ENCODE data around the gene NIP7.

DNA sequence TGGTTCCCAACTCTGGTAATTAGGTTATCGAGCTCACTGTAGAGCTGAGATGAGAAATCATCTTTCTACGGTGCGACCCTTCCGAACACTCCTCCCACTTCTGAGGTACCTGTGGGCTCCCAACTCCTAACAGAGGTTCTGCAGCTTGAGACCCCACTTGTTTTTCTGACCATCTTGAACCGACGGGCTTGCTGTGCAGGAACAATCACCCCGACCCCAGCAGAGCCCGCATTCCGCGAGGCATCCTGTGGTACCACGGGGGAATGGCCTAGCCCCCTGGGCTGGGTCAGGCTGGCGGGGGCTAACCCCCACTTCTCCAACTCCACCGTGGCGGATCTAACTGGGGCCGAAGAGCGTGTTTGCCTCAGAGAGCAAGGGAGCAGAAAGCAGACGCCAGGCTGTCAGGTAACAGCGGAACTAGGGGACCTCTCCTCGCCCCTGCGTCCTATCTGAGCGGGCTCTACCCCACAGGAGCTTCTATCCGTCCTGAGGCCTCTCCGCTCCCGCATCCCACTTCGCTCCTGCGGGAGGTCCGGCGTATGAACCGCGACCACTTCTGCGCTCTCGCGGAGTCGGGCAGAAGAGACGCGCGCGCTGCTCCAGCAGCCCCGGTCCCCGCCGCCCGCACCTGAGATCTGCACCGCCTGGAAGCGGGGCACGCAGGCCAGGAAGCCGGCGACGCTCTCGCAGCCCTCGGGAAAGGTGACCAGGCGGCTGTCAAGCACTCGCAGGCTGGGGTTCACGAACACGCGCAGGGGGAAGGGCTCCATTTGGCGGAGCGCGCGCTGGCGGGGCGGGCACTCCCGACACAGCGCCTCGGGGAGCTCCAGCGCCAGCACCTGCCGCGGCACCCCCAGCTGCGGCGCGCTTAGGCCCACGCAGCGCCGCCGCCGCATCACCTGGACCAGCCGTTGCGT is 9.9 kb upstream of the NIP7 start:
- no peak for TF ChIP-seq POLR2A (IDR thresholded peaks at IDR 0.05)
- no peak for TF ChIP-seq CTCF (IDR thresholded peaks at IDR 0.05 in 4 of 5, conservative IDR thresholded peaks at IDR 0.05 in 1 of 5)

Data from gastrocnemius medialis (tissue), 4 donors.